SK-N-SH (cell line): ENCODE measurements around the gene MBNL2. TPM values are rescaled to one million over a fixed set of nuclear protein-coding genes. Genes with fewer than 3 reads are reported as not detected.

Experiments
- CTCF ChIA-PET: fragments of 300-600, 350-600 bp; formaldehyde crosslinking; extraction: SDS; loops from one replicate; lab custom pipeline; 2021; lab: Yijun Ruan, JAX
- POLR2A ChIA-PET: fragments of 350-600 bp; sonication (Branson Sonifier 250); formaldehyde crosslinking; extraction: SDS; loops from one replicate; lab custom pipeline; 2020; ENCODE audit warnings: antibody characterized with exemption, inconsistent platforms; lab: Yijun Ruan, JAX
- DNase-seq: peaks from one replicate; pipeline ENCODE4 v3.0.0; 2012
- H2AFZ ChIP-seq: fragments of 200-600 bp; sonication (generic); 2 replicates; pipeline ENCODE4 v1.8.1; 2016; ENCODE audit warnings: antibody characterized with exemption, mild to moderate bottlenecking, low read depth
- H3F3A ChIP-seq: fragments of 200-600 bp; sonication (generic); replicated peaks from 2 replicates; pipeline ENCODE3; 2016; ENCODE audit warnings: antibody characterized with exemption, mild to moderate bottlenecking; ENCODE audit not compliant: insufficient read depth
- H3K27ac ChIP-seq, 2 experiments: fragments of 200-500 bp in 1 of 2; fragments of 200-600 bp in 1 of 2; sonication (Bioruptor generic) in 1 of 2; sonication (generic), shearing (Covaris generic) in 1 of 2; 2 replicates each; pipeline versions ENCODE4 v1.5.1 to v1.6.1; 2014 to 2016; ENCODE audit warnings: low read depth in 2 of 2, inconsistent platforms in 1 of 2, low read length in 1 of 2, mild to moderate bottlenecking in 1 of 2, mixed read lengths in 1 of 2
- H3K27me3 ChIP-seq: fragments of 200-600 bp; sonication (generic), shearing (Covaris generic); 2 replicates; pipeline ENCODE4 v1.6.1; 2016; ENCODE audit warnings: mixed run types; ENCODE audit not compliant: insufficient read depth
- H3K36me3 ChIP-seq, 2 experiments: fragments of 200-500 bp in 1 of 2; fragments of 200-600 bp in 1 of 2; sonication (Bioruptor generic) in 1 of 2; sonication (generic) in 1 of 2; replicated peaks in 1 of 2; 2 replicates each; pipeline versions ENCODE3 to v1.5.1; 2014 to 2016; ENCODE audit warnings: low read length in 1 of 2, mild to moderate bottlenecking in 1 of 2; ENCODE audit not compliant: insufficient read depth in 2 of 2, control insufficient read depth in 1 of 2
- H3K4me1 ChIP-seq, 2 experiments: fragments of 200-500 bp in 1 of 2; fragments of 200-600 bp in 1 of 2; sonication (Bioruptor generic) in 1 of 2; sonication (generic), shearing (Covaris generic) in 1 of 2; 2 replicates each; pipeline versions ENCODE4 v1.5.1 to v1.6.1; 2014 to 2016; ENCODE audit warnings: low read depth in 1 of 2, low read length in 1 of 2, mixed run types in 1 of 2; ENCODE audit not compliant: insufficient read depth in 2 of 2, control insufficient read depth in 1 of 2
- H3K4me2 ChIP-seq: fragments of 200-600 bp; sonication (generic), shearing (Covaris generic); 2 replicates; pipeline ENCODE4 v1.6.1; 2017; ENCODE audit warnings: mixed run types
- H3K4me3 ChIP-seq, 2 experiments: fragments of 200-500 bp in 1 of 2; fragments of 200-600 bp in 1 of 2; sonication (Bioruptor generic) in 1 of 2; sonication (generic), shearing (Covaris generic) in 1 of 2; 2 replicates each; pipeline versions ENCODE4 v1.5.1 to v1.8.1; 2014 to 2016; ENCODE audit warnings: low read depth in 2 of 2, inconsistent platforms in 1 of 2, low read length in 1 of 2, mild to moderate bottlenecking in 1 of 2, mixed read lengths in 1 of 2, moderate library complexity in 1 of 2
- H3K79me2 ChIP-seq: fragments of 200-600 bp; sonication (generic); 2 replicates; pipeline ENCODE4 v1.8.1; 2017; ENCODE audit warnings: mild to moderate bottlenecking; ENCODE audit not compliant: insufficient read depth
- H3K9ac ChIP-seq: fragments of 200-600 bp; sonication (generic); 2 replicates; pipeline ENCODE4 v1.6.1; 2017; ENCODE audit warnings: mixed run types
- H3K9me2 ChIP-seq: fragments of 200-600 bp; sonication (generic); 2 replicates; pipeline ENCODE4 v1.6.1; 2017; ENCODE audit warnings: mixed run types
- H3K9me3 ChIP-seq: fragments of 200-600 bp; sonication (generic); 2 replicates; pipeline ENCODE4 v1.6.1; 2017; ENCODE audit warnings: mixed run types, mild to moderate bottlenecking, moderate library complexity
- H4K20me1 ChIP-seq: fragments of 200-600 bp; sonication (generic); 2 replicates; pipeline ENCODE4 v1.6.1; 2017; ENCODE audit warnings: mild to moderate bottlenecking, mixed run types; ENCODE audit not compliant: insufficient read depth
- CHD2 ChIP-seq: fragments of 150-350 bp; IDR thresholded peaks from 2 replicates; pipeline ENCODE4 v1.6.1; 2018; ENCODE audit warnings: low read length; ENCODE audit not compliant: partially characterized antibody
- ELF1 ChIP-seq: IDR thresholded peaks from 2 replicates; pipeline ENCODE4 v1.4.0; 2012
- EZH2phosphoT487 ChIP-seq: fragments of 200-600 bp; sonication (generic); IDR thresholded peaks from 2 replicates; pipeline ENCODE4 v1.6.1; 2017; ENCODE audit warnings: low read depth, mixed run types, mild to moderate bottlenecking, antibody characterized with exemption, moderate library complexity, borderline replicate concordance
- GABPA ChIP-seq: IDR thresholded peaks from 2 replicates; pipeline ENCODE4 v1.4.0; 2012; ENCODE audit warnings: low read depth, mild to moderate bottlenecking
- MAX ChIP-seq: IDR thresholded peaks from 2 replicates; pipeline ENCODE4 v1.4.0; 2012; ENCODE audit warnings: low read depth
- MXI1 ChIP-seq: IDR thresholded peaks from 2 replicates; pipeline ENCODE4 v1.6.1; 2012; ENCODE audit warnings: mild to moderate bottlenecking, low read depth, low read length, improper control_type of control experiment
- POLR2AphosphoS5 ChIP-seq: IDR thresholded peaks from 2 replicates; pipeline ENCODE4 v1.6.1; 2012; ENCODE audit warnings: low read depth, low read length
- RCOR1 ChIP-seq: fragments of 150-350 bp; IDR thresholded peaks from 2 replicates; pipeline ENCODE4 v1.6.1; 2017; ENCODE audit warnings: antibody characterized with exemption, low read length
- RXRA ChIP-seq: IDR thresholded peaks from 2 replicates; pipeline ENCODE4 v1.4.0; 2012; ENCODE audit warnings: low read depth, mild to moderate bottlenecking, borderline replicate concordance
- SMC3 ChIP-seq: IDR thresholded peaks from 2 replicates; pipeline ENCODE4 v1.6.1; 2012; ENCODE audit warnings: low read depth, low read length, improper control_type of control experiment
- TAF1 ChIP-seq: IDR thresholded peaks from 2 replicates; pipeline ENCODE4 v1.6.1; 2012; ENCODE audit warnings: low read depth, mild to moderate bottlenecking, low read length, moderate library complexity, borderline replicate concordance
- TEAD4 ChIP-seq: IDR thresholded peaks from 2 replicates; pipeline ENCODE4 v1.4.0; 2012; ENCODE audit warnings: mild to moderate bottlenecking, borderline replicate concordance; ENCODE audit not compliant: insufficient read depth
- USF1 ChIP-seq: IDR thresholded peaks from 2 replicates; pipeline ENCODE4 v1.4.0; 2012; ENCODE audit warnings: low read depth, borderline replicate concordance
- YY1 ChIP-seq: IDR thresholded peaks from 2 replicates; pipeline ENCODE4 v1.4.0; 2012; ENCODE audit warnings: low read depth, mild to moderate bottlenecking
- ZBTB33 ChIP-seq: IDR thresholded peaks from 2 replicates; pipeline ENCODE4 v1.4.0; 2012; ENCODE audit warnings: low read depth, borderline replicate concordance
- WGBS: methylation state at CpG from one replicate; pipeline ENCODE4 v1.1.6; 2017; ENCODE audit warnings: low lambda C conversion rate; 5-methylcytosine and 5-hydroxymethylcytosine counted together
- polyA plus RNA-seq, 3 experiments: library from polyadenylated mRNA; depleted of rRNA; stranded (reverse); fragments of >200 nt; gene quantifications; 2 replicates each; pipeline ENCODE4 v1.2.3, GENCODE V29; 2012

The MBNL2 gene
- polyA plus RNA-seq, 1 of the 3 experiments (the other 2 are of a cell fraction), result 24.5 TPM

GRCh38 chr13:97423300-97424045, 201.3 kb downstream of the MBNL2 start:
- TF ChIP-seq MAX, result no peak
- no peak for TF ChIP-seq YY1
- no peak for TF ChIP-seq ZBTB33
- TF ChIP-seq ELF1, result no peak
- TF ChIP-seq CHD2, result no peak
- no peak for TF ChIP-seq TEAD4
- TF ChIP-seq SMC3, result no peak
- TF ChIP-seq RCOR1, result no peak
- no peak for TF ChIP-seq RXRA
- no peak for TF ChIP-seq MXI1
- no peak for TF ChIP-seq GABPA
- TF ChIP-seq EZH2phosphoT487, result no peak
- no peak for TF ChIP-seq USF1
- no peak for TF ChIP-seq TAF1
- no peak for TF ChIP-seq POLR2AphosphoS5
- H2AFZ ChIP-seq, result no peak overlapping the region

More at GRCh38 chr13:97423300-97424045, 201.3 kb downstream of the MBNL2 start:
- H3K27me3 ChIP-seq, result no peaks in the 10 kb centered on the region
- DNase-seq, result no peak
- H3K4me3 ChIP-seq, result no peak overlapping the region
- ChIA-PET CTCF (interaction anchor here (1.0 kb wide), 1 partner anchor 10 kb away, joined by 6 read pairs; the partner anchor contains the start of gene RAP2A), POLR2A (no interaction called here)
- no peak overlapping the region for H3K9ac ChIP-seq
- H3K27ac ChIP-seq, result peak overlapping the region in 1 of 2 experiments; percentile 51; a peak in 2 of 4 replicates
- H3K4me1 ChIP-seq, result peaks cover 0 to 16% of the 10 kb centered on the region in 2 experiments; a peak in 2 of 4 replicates
- no peaks in the 10 kb centered on the region for H3K9me3 ChIP-seq
- WGBS, result 79% methylated on average over 8 of the region's 8 CpGs
- H4K20me1 ChIP-seq, result no peaks in the 10 kb centered on the region
- H3K79me2 ChIP-seq, result no peaks in the 10 kb centered on the region
- H3K4me2 ChIP-seq, result no peak overlapping the region
- H3K36me3 ChIP-seq, result no peaks in the 10 kb centered on the region
- no peaks in the 10 kb centered on the region for H3F3A ChIP-seq
- no peaks in the 10 kb centered on the region for H3K9me2 ChIP-seq
